Esophagus squamous epithelium (tissue), 4 donors: ENCODE data around the gene MSANTD1.

Experiments
- CTCF ChIP-seq, 6 experiments: fragments of 450-650 bp in 4 of 6; fragments of 200-600 bp in 2 of 6; sonication (generic) in 2 of 6; IDR thresholded peaks; one replicate each; pipeline ENCODE4 v1.5.1; 2016 to 2019; ENCODE audit warnings: antibody characterized with exemption in 6 of 6, mild to moderate bottlenecking in 4 of 6, moderate library complexity in 4 of 6
- POLR2A ChIP-seq, 4 donors: fragments of 450-650 bp; IDR thresholded peaks; one replicate each; pipeline ENCODE4 v1.6.1; 2017; ENCODE audit warnings: antibody characterized with exemption in 4 of 4, mild to moderate bottlenecking in 4 of 4, moderate library complexity in 3 of 4

GRCh38 chr4:3276986-3277385, 28.0 kb downstream of the MSANTD1 start:
- TF ChIP-seq CTCF (IDR thresholded peaks at IDR 0.05): no peak
- TF ChIP-seq POLR2A (IDR thresholded peaks at IDR 0.05): no peak
